HG03159 (cell line): ENCODE data around the gene PRAMEF5.
"Not testable (repeated sequence)": the region's sequence is repeated elsewhere in the genome, so short reads cannot be mapped to it uniquely, and the experiment has no call there.

Experiments
- ATAC-seq: cut with Tn5 transposase; IDR thresholded peaks from one replicate; pipeline ENCODE4 v1.9.1; 2021; ENCODE audit warnings: mild to moderate bottlenecking, moderate library complexity; ENCODE audit not compliant: unreplicated experiment

Gene PRAMEF5

GRCh38 chr1:13265124-13265523, 11.1 kb downstream of the PRAMEF5 start:
- not testable (repeated sequence) for ATAC-seq

GRCh38 chr1:13277016-13277415, 23.0 kb downstream of the PRAMEF5 start:
- not testable (repeated sequence) for ATAC-seq

GRCh38 chr1:13279617-13280016, 25.6 kb downstream of the PRAMEF5 start:
- ATAC-seq = not testable (repeated sequence)

GRCh38 chr1:13285037-13285436, 31.0 kb downstream of the PRAMEF5 start, which contains the start of gene PRAMEF8:
PRAMEF8 (minus strand) TSS chr1:13285137; CDS start chr1:13284091, 1,046 bp downstream.
- ATAC-seq = not testable (repeated sequence)

- not testable (repeated sequence) for ATAC-seq
Measured at GRCh38 chr1:13289030-13289429, 35.0 kb downstream of the PRAMEF5 start.

- not testable (repeated sequence) for ATAC-seq
Measured at GRCh38 chr1:13297216-13297931, 43.4 kb downstream of the PRAMEF5 start.

GRCh38 chr1:13298699-13299098, 44.7 kb downstream of the PRAMEF5 start:
- ATAC-seq = not testable (repeated sequence)

GRCh38 chr1:13302197-13302596, 48.2 kb downstream of the PRAMEF5 start:
- not testable (repeated sequence) for ATAC-seq

- not testable (repeated sequence) for ATAC-seq
Measured at GRCh38 chr1:13303239-13303638, 49.2 kb downstream of the PRAMEF5 start, which contains the start of gene PRAMEF33. PRAMEF33 (plus strand) TSS chr1:13303539; CDS start chr1:13305955, 2,416 bp downstream.
